ENCODE measurements around the gene TRIM65. TPM values are rescaled to one million over a fixed set of nuclear protein-coding genes. Genes with fewer than 3 reads are reported as not detected.

Gene TRIM65
- total and polyA plus RNA-seq, 2 experiments from 2014 or later = 12.5 to 16.8 TPM

DNA sequence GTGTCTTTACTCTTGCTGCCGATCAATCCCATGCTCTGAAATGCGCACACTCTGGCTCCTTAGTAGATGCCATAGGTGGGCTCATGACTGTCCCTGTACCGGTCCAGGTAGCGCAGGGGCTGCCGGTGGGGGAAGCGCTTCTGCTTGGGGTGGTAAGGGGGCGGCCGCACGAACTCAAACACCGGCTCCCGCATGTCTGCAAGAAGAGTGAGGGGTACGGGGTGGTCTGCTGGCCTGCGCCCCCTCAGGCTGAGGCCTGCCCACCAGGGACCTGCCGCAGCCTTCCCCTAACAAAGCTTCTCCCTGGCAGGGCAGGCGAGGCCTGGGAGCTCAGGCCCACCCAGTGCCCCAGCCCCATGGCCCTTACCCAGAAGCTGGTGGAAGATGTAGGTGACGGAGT, 2.0 kb upstream of the TRIM65 start:
- H3K27ac ChIP-seq = no peak overlapping the region
- no peaks in the 10 kb centered on the region for H3K27me3 ChIP-seq
- TF ChIP-seq EZH2phosphoT487 (IDR thresholded peaks at IDR 0.05; ENCODE audit: low read depth, severe bottlenecking, unreplicated experiment) = no peak
- TF ChIP-seq EZH2 (IDR thresholded peaks at IDR 0.05; ENCODE audit: borderline replicate concordance) = no peak
- TF ChIP-seq, protein P1, sequence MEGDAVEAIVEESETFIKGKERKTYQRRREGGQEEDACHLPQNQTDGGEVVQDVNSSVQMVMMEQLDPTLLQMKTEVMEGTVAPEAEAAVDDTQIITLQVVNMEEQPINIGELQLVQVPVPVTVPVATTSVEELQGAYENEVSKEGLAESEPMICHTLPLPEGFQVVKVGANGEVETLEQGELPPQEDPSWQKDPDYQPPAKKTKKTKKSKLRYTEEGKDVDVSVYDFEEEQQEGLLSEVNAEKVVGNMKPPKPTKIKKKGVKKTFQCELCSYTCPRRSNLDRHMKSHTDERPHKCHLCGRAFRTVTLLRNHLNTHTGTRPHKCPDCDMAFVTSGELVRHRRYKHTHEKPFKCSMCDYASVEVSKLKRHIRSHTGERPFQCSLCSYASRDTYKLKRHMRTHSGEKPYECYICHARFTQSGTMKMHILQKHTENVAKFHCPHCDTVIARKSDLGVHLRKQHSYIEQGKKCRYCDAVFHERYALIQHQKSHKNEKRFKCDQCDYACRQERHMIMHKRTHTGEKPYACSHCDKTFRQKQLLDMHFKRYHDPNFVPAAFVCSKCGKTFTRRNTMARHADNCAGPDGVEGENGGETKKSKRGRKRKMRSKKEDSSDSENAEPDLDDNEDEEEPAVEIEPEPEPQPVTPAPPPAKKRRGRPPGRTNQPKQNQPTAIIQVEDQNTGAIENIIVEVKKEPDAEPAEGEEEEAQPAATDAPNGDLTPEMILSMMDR (IDR thresholded peaks at IDR 0.05; ENCODE audit: poor library complexity) = no peak
- H3K79me2 ChIP-seq = peaks cover 29% of the 10 kb centered on the region
- no peaks in the 10 kb centered on the region for H3K9me3 ChIP-seq (ENCODE audit: low read depth)
- no peak overlapping the region for H2AFZ ChIP-seq
- H3K36me3 ChIP-seq (replicated peaks; ENCODE audit: insufficient read depth, low read depth) = no peaks in the 10 kb centered on the region
- peaks cover 14% of the 10 kb centered on the region for H3K4me1 ChIP-seq (ENCODE audit: insufficient read depth)
- no peak for DNase-seq (ENCODE audit: low spot score)
- no peaks in the 10 kb centered on the region for H4K20me1 ChIP-seq (ENCODE audit: insufficient read depth, poor library complexity, severe bottlenecking)
- 96% methylated on average over 15 of the region's 16 CpGs for WGBS (ENCODE audit: low lambda C conversion rate, missing lambda C conversion rate)
- no peak overlapping the region for H3K4me3 ChIP-seq
- H3K9me2 ChIP-seq (replicated peaks; ENCODE audit: insufficient read depth) = no peaks in the 10 kb centered on the region
- H3K4me2 ChIP-seq = no peak overlapping the region

DNA sequence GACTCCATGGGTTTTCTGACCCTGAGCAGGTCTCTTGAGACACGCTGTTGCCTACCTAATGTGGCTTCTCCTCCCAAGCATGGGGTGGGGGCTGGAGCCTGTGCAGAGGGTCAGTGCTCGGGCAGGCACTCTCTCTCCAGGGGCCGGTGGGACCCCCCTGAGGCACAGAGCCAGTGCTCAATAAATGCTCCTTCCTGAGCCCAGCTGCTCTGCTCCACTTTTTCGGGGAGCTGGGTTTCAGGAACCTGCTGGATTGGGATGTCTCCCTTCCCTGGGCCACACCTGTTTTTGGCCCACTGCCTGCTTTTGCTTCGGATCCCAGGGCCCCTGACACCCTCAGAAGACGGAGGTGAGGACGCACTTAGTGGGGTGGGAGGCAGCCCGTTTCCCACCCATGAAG, 1.3 kb upstream of the TRIM65 start:
- Histone ChIP-seq H3K36me3 (replicated peaks; ENCODE audit: insufficient read depth, low read depth) (no peaks in the 10 kb centered on the region), H3K27ac (no peak overlapping the region), H3K79me2 (peaks cover 22% of the 10 kb centered on the region), H3K9me2 (replicated peaks; ENCODE audit: insufficient read depth) (no peaks in the 10 kb centered on the region), H3K9me3 (ENCODE audit: low read depth) (no peaks in the 10 kb centered on the region), H3K4me3 (no peak overlapping the region), H3K27me3 (no peaks in the 10 kb centered on the region), H4K20me1 (ENCODE audit: insufficient read depth, poor library complexity, severe bottlenecking) (no peaks in the 10 kb centered on the region), H2AFZ (no peak overlapping the region), H3K4me2 (no peak overlapping the region), H3K4me1 (ENCODE audit: insufficient read depth) (peaks cover 11% of the 10 kb centered on the region)
- TF ChIP-seq EZH2phosphoT487 (IDR thresholded peaks at IDR 0.05; ENCODE audit: low read depth, severe bottlenecking, unreplicated experiment) (no peak), EZH2 (IDR thresholded peaks at IDR 0.05; ENCODE audit: borderline replicate concordance) (no peak)
- TF ChIP-seq, protein P1 (IDR thresholded peaks at IDR 0.05; ENCODE audit: poor library complexity) = no peak
- DNase-seq (ENCODE audit: low spot score) = no peak
- 94% methylated on average over 8 of the region's 8 CpGs for WGBS (ENCODE audit: low lambda C conversion rate, missing lambda C conversion rate)

DNA sequence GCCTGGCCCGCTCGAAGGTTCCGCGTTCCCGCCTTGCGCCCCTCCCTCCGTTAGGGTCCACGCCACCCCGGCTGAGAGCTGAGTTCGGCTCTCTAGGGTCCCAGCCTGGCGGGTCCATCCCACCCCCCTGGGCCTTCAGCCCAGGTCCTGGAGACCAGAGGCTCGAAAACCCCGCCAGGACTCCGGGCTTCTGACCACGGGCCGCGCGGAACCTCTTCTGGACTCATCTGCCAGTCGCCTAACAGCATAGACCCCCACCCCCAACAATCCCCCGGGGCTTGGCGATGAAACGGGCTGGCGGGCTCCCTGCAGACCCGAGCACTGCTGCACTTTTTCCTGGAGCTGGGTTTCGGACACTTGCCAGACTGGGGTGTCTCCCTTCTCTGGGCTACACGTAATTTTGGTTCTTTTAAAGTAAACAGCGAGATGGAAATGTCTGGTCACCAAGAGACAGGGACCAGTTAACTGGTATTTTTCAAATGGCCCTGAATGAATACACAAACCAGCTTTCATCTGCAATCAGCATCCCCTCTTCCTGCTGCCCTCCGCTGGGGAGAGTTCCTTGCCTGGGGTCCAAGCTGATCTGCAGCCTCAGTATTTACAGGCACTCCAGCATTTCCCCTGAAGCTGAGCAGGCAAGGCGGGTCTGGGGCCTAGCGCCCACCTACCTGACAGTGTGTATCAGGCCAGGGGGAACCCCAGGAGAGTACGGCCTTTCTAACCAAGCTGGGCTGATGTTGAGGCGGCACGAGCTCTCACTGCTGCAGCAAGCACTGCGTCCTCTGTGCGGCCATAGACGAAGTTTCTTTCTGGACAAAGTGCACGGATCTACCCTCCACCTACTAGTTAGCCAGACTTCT, 639 bp upstream of the TRIM65 start:
- Histone ChIP-seq H3K4me3 (peak overlapping the region; percentile 97), H3K27me3 (no peaks in the 10 kb centered on the region), H3K36me3 (replicated peaks; ENCODE audit: insufficient read depth, low read depth) (no peaks in the 10 kb centered on the region), H3K79me2 (peaks cover 15% of the 10 kb centered on the region), H2AFZ (no peak overlapping the region), H3K9me2 (replicated peaks; ENCODE audit: insufficient read depth) (no peaks in the 10 kb centered on the region), H3K9me3 (ENCODE audit: low read depth) (no peaks in the 10 kb centered on the region), H4K20me1 (ENCODE audit: insufficient read depth, poor library complexity, severe bottlenecking) (no peaks in the 10 kb centered on the region), H3K27ac (peak overlapping the region; percentile 97), H3K4me2 (peak overlapping the region; percentile 84), H3K4me1 (ENCODE audit: insufficient read depth) (peaks cover 11% of the 10 kb centered on the region)
- no peak for DNase-seq (ENCODE audit: low spot score)
- TF ChIP-seq, protein P1 (IDR thresholded peaks at IDR 0.05; ENCODE audit: poor library complexity) = no peak
- TF ChIP-seq EZH2 (IDR thresholded peaks at IDR 0.05; ENCODE audit: borderline replicate concordance) (no peak), EZH2phosphoT487 (IDR thresholded peaks at IDR 0.05; ENCODE audit: low read depth, severe bottlenecking, unreplicated experiment) (no peak)
- 70% methylated on average over 29 of the region's 37 CpGs for WGBS (ENCODE audit: low lambda C conversion rate, missing lambda C conversion rate)

Data from hepatocyte (in vitro differentiated cells).